HepG2 (cell line): Measurements from ENCODE around the gene MLLT10. TPM values are rescaled to one million over a fixed set of nuclear protein-coding genes. Genes with fewer than 3 reads are reported as not detected.

Source experiments
- HNRNPK ChIP-seq: fragments of 200-400 bp; formaldehyde crosslinking; IDR thresholded peaks from 2 replicates; pipeline ENCODE4 v1.6.1; 2018; ENCODE audit warnings: low read length, low read depth, moderate library complexity, mild to moderate bottlenecking; ENCODE audit not compliant: poor library complexity, severe bottlenecking
- JUNB ChIP-seq: sonication (generic); formaldehyde crosslinking; IDR thresholded peaks from 2 replicates; pipeline ENCODE4 v1.8.0; 2022; ENCODE audit warnings: missing genetic modification reagents, mild to moderate bottlenecking, borderline replicate concordance
- MAFK ChIP-seq, 2 experiments: IDR thresholded peaks in 1 of 2; conservative IDR thresholded peaks in 1 of 2; 2 replicates each; pipeline ENCODE4 v1.6.1; 2011; ENCODE audit warnings: improper control_type of control experiment in 2 of 2, low read length in 2 of 2
- MTA1 ChIP-seq: sonication (generic); formaldehyde crosslinking; IDR thresholded peaks from 2 replicates; pipeline ENCODE4 v1.4.0; 2020; ENCODE audit warnings: missing genetic modification reagents, mild to moderate bottlenecking, borderline replicate concordance
- NCOA1 ChIP-seq: sonication (generic); formaldehyde crosslinking; IDR thresholded peaks from 2 replicates; pipeline ENCODE4 v1.9.0; 2021; ENCODE audit warnings: missing genetic modification reagents
- NR2F2 ChIP-seq: IDR thresholded peaks from 2 replicates; pipeline ENCODE4 v1.6.1; 2012; ENCODE audit warnings: low read depth, inconsistent platforms, borderline replicate concordance
- PAX8 ChIP-seq: sonication (generic); formaldehyde crosslinking; IDR thresholded peaks from 2 replicates; pipeline ENCODE4 v1.8.0; 2022; ENCODE audit warnings: mild to moderate bottlenecking, missing genetic modification reagents, borderline replicate concordance
- TP53 ChIP-seq: sonication (generic); formaldehyde crosslinking; conservative IDR thresholded peaks from 2 replicates; pipeline ENCODE4 v1.4.0; 2020; ENCODE audit warnings: missing genetic modification reagents
- ZNF468 ChIP-seq: sonication (generic); formaldehyde crosslinking; IDR thresholded peaks from 2 replicates; pipeline ENCODE4 v1.8.0; 2022; ENCODE audit warnings: mild to moderate bottlenecking, moderate library complexity, missing genetic modification reagents
- ZNF615 ChIP-seq: sonication (generic); formaldehyde crosslinking; IDR thresholded peaks from 2 replicates; pipeline ENCODE4 v1.5.0; 2020; ENCODE audit warnings: mild to moderate bottlenecking, missing genetic modification reagents, borderline replicate concordance
- ZNF619 ChIP-seq: sonication (generic); formaldehyde crosslinking; IDR thresholded peaks from 2 replicates; pipeline ENCODE4 v1.4.0; 2020; ENCODE audit warnings: mild to moderate bottlenecking, missing genetic modification reagents
- ZNF720 ChIP-seq: sonication (generic); formaldehyde crosslinking; IDR thresholded peaks from 2 replicates; pipeline ENCODE4 v1.4.0; 2020; ENCODE audit warnings: missing genetic modification reagents
- ZNF83 ChIP-seq: sonication (generic); formaldehyde crosslinking; IDR thresholded peaks from 2 replicates; pipeline ENCODE4 v1.4.0; 2020; ENCODE audit warnings: missing genetic modification reagents, mild to moderate bottlenecking, borderline replicate concordance
- ZSCAN12 ChIP-seq: sonication (generic); formaldehyde crosslinking; IDR thresholded peaks from 2 replicates; pipeline ENCODE4 v1.9.0; 2021; ENCODE audit warnings: mild to moderate bottlenecking, missing genetic modification reagents
- ZSCAN22 ChIP-seq: sonication (generic); formaldehyde crosslinking; IDR thresholded peaks from 2 replicates; pipeline ENCODE4 v1.4.0; 2020; ENCODE audit warnings: mild to moderate bottlenecking, missing genetic modification reagents
- polyA plus RNA-seq, 8 experiments: library from polyadenylated mRNA; depleted of rRNA in 3 of 8; stranded (reverse) in 7 of 8; unstranded in 1 of 8; fragments of >200 nt; fragmentation: Illumina TruSeq in 4 of 8; extraction: Trizol in 4 of 8; gene quantifications; 2 replicates each; pipeline versions ENCODE4 v1.2.1 to v1.2.3, GENCODE V29; 2011 to 2016; ENCODE audit warnings: low read depth in 4 of 8, missing spikeins in 1 of 8, mixed read lengths in 1 of 8; ENCODE audit not compliant: insufficient read depth in 1 of 8
- total RNA-seq, 5 experiments: library from RNA; depleted of rRNA; stranded (reverse); fragments of >200 nt; fragmentation: Illumina TruSeq; extraction: Trizol; gene quantifications; 2 replicates each; pipeline ENCODE4 v1.2.3, GENCODE V29; 2016; ENCODE audit warnings: low read depth in 1 of 5
- TF ChIP-seq, protein P1 (sequence below): sonication (generic); formaldehyde crosslinking; IDR thresholded peaks from 2 replicates; pipeline ENCODE4 v1.5.0; 2020; ENCODE audit warnings: missing genetic modification reagents
- TF ChIP-seq, protein P2 (sequence below): sonication (generic); formaldehyde crosslinking; IDR thresholded peaks from 2 replicates; pipeline ENCODE4 v1.5.0; 2020; ENCODE audit warnings: mild to moderate bottlenecking, missing genetic modification reagents
- TF ChIP-seq, protein P3 (sequence below): sonication (generic); formaldehyde crosslinking; IDR thresholded peaks from 2 replicates; pipeline ENCODE4 v1.4.0; 2020; ENCODE audit warnings: mild to moderate bottlenecking, missing genetic modification reagents
- TF ChIP-seq, protein P4 (sequence below): sonication (generic); formaldehyde crosslinking; IDR thresholded peaks from 2 replicates; pipeline ENCODE4 v1.8.0; 2023; ENCODE audit warnings: mild to moderate bottlenecking, missing genetic modification reagents
- TF ChIP-seq, protein P5 (sequence below): sonication (generic); formaldehyde crosslinking; IDR thresholded peaks from 2 replicates; pipeline ENCODE4 v1.4.0; 2020; ENCODE audit warnings: mild to moderate bottlenecking, missing genetic modification reagents
- TF ChIP-seq, protein P6 (sequence below): sonication (generic); formaldehyde crosslinking; IDR thresholded peaks from 2 replicates; pipeline ENCODE4 v1.5.0; 2020; ENCODE audit warnings: mild to moderate bottlenecking, missing genetic modification reagents, moderate library complexity

Gene MLLT10
- total and polyA plus RNA-seq, 2 of the 13 experiments (the other 11 are each of a cell fraction or from before 2014, with no cell fraction given), result 51.3 to 84.1 TPM

DNA sequence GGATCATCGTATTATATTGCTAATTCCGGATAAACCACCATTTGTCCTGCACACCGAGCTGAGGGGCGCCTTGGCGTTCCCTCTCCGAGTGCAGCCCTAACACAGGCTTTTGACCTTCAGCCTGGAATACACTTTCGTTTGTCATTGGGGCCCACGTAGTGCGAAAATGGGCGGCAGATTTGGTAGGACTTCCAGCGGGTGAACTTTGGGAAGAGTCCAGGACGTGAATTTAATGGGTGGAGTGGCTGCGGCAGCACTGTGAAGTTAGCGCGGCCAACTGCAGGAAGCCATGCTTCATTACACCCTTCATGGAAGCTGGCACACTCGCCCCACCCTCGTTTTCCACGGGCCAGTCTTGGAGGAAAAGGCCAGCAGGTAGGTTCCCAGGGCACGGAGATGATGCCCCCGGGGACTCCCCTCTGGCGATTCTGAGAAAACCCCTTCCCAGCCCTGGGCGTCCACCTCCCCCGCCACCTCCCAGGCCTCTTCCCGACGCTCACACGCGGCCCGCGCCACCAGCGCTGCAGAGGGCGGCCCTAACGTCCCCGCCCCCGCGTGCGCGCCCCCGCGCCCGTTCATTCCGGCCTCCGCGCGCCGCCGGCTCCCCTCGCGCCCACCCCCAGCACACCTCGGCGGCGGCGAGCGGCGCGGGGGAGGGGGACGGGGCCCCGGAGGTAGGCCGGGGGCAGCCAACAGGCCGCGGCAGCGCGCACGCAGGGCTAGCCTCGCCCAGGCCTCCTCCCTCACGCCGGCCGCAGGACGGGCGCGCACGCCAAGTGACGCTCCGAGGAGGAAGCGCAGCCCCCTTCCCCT is at the start of gene MLLT10 (continued):
- TF ChIP-seq MAFK (conservative IDR thresholded peaks at IDR 0.05 in 1 of 2, IDR thresholded peaks at IDR 0.05 in 1 of 2; ENCODE audit: low read length in 2 of 2) (no peak), ZNF83 (CRISPR knock-in tag) (no peak; the same call in 1 of the 2 replicates), MTA1 (CRISPR knock-in tag) (peak; percentile 82; the same call in 1 of the 2 replicates), TP53 (no peak; the same call in 1 of the 2 replicates), PAX8 (CRISPR knock-in tag) (0 out of 2 replicates have a peak, but pooled peaks have one; percentile 75), ZSCAN12 (peak; percentile 64; the same call in 1 of the 2 replicates), ZNF720 (CRISPR knock-in tag) (no peak), HNRNPK (peak; percentile 34), ZNF619 (CRISPR knock-in tag) (no peak), ZNF615 (no peak), ZNF468 (peak; percentile 47; the same call in 1 of the 2 replicates), NR2F2 (no peak), JUNB (no peak), NCOA1 (CRISPR knock-in tag) (no peak), ZSCAN22 (CRISPR knock-in tag) (peak; percentile 72; the same call in 1 of the 2 replicates)
- TF ChIP-seq, protein P1, sequence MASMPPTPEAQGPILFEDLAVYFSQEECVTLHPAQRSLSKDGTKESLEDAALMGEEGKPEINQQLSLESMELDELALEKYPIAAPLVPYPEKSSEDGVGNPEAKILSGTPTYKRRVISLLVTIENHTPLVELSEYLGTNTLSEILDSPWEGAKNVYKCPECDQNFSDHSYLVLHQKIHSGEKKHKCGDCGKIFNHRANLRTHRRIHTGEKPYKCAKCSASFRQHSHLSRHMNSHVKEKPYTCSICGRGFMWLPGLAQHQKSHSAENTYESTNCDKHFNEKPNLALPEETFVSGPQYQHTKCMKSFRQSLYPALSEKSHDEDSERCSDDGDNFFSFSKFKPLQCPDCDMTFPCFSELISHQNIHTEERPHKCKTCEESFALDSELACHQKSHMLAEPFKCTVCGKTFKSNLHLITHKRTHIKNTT (CRISPR knock-in tag), result no peak
- TF ChIP-seq, protein P2, sequence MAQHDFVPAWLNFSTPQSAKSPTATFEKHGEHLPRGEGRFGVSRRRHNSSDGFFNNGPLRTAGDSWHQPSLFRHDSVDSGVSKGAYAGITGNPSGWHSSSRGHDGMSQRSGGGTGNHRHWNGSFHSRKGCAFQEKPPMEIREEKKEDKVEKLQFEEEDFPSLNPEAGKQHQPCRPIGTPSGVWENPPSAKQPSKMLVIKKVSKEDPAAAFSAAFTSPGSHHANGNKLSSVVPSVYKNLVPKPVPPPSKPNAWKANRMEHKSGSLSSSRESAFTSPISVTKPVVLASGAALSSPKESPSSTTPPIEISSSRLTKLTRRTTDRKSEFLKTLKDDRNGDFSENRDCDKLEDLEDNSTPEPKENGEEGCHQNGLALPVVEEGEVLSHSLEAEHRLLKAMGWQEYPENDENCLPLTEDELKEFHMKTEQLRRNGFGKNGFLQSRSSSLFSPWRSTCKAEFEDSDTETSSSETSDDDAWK (CRISPR knock-in tag), result no peak
- TF ChIP-seq, protein P3, sequence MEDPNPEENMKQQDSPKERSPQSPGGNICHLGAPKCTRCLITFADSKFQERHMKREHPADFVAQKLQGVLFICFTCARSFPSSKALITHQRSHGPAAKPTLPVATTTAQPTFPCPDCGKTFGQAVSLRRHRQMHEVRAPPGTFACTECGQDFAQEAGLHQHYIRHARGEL, result no peak
- TF ChIP-seq, protein P4, sequence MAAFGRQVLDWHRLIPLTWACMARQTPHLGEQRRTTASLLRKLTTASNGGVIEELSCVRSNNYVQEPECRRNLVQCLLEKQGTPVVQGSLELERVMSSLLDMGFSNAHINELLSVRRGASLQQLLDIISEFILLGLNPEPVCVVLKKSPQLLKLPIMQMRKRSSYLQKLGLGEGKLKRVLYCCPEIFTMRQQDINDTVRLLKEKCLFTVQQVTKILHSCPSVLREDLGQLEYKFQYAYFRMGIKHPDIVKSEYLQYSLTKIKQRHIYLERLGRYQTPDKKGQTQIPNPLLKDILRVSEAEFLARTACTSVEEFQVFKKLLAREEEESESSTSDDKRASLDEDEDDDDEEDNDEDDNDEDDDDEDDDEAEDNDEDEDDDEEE (CRISPR knock-in tag), result no peak
- TF ChIP-seq, protein P5, sequence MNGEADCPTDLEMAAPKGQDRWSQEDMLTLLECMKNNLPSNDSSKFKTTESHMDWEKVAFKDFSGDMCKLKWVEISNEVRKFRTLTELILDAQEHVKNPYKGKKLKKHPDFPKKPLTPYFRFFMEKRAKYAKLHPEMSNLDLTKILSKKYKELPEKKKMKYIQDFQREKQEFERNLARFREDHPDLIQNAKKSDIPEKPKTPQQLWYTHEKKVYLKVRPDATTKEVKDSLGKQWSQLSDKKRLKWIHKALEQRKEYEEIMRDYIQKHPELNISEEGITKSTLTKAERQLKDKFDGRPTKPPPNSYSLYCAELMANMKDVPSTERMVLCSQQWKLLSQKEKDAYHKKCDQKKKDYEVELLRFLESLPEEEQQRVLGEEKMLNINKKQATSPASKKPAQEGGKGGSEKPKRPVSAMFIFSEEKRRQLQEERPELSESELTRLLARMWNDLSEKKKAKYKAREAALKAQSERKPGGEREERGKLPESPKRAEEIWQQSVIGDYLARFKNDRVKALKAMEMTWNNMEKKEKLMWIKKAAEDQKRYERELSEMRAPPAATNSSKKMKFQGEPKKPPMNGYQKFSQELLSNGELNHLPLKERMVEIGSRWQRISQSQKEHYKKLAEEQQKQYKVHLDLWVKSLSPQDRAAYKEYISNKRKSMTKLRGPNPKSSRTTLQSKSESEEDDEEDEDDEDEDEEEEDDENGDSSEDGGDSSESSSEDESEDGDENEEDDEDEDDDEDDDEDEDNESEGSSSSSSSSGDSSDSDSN, result peak; percentile 87
- TF ChIP-seq, protein P6, sequence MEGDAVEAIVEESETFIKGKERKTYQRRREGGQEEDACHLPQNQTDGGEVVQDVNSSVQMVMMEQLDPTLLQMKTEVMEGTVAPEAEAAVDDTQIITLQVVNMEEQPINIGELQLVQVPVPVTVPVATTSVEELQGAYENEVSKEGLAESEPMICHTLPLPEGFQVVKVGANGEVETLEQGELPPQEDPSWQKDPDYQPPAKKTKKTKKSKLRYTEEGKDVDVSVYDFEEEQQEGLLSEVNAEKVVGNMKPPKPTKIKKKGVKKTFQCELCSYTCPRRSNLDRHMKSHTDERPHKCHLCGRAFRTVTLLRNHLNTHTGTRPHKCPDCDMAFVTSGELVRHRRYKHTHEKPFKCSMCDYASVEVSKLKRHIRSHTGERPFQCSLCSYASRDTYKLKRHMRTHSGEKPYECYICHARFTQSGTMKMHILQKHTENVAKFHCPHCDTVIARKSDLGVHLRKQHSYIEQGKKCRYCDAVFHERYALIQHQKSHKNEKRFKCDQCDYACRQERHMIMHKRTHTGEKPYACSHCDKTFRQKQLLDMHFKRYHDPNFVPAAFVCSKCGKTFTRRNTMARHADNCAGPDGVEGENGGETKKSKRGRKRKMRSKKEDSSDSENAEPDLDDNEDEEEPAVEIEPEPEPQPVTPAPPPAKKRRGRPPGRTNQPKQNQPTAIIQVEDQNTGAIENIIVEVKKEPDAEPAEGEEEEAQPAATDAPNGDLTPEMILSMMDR (CRISPR knock-in tag), result peak; percentile 33
